ENCODE results near the gene CCDC69.

GRCh38 chr5:151141535-151141934 is 82.4 kb downstream of the CCDC69 start:
- TF ChIP-seq CTCF (IDR thresholded peaks at IDR 0.05) (no peak), POLR2A (IDR thresholded peaks at IDR 0.05) (no peak)
